Osteoblast (primary cell): ENCODE results near the gene CAB39L. TPM values are rescaled to one million over a fixed set of nuclear protein-coding genes. Genes with fewer than 3 reads are reported as not detected.

ENCODE experiments used
- DNase-seq: peaks from one replicate; pipeline ENCODE4 v3.0.0; 2011; ENCODE audit warnings: low spot score, mixed read lengths; ENCODE audit not compliant: insufficient read length; ENCODE audit errors: missing footprints
- H2AFZ ChIP-seq: 2 replicates; pipeline ENCODE4 v1.6.0; 2011; ENCODE audit warnings: mild to moderate bottlenecking, low read length
- H3K27ac ChIP-seq: 2 replicates; pipeline ENCODE4 v1.5.1; 2011; ENCODE audit warnings: mild to moderate bottlenecking, low read depth, low read length, moderate library complexity
- H3K27me3 ChIP-seq: 2 replicates; pipeline ENCODE4 v1.6.0; 2012; ENCODE audit warnings: mild to moderate bottlenecking, control low read depth, inconsistent platforms, low read length, moderate library complexity; ENCODE audit not compliant: insufficient read depth
- H3K36me3 ChIP-seq: 2 replicates; pipeline ENCODE4 v1.5.1; 2011; ENCODE audit warnings: mild to moderate bottlenecking, low read length, control low read depth, moderate library complexity; ENCODE audit not compliant: insufficient read depth
- H3K4me1 ChIP-seq: 2 replicates; pipeline ENCODE4 v1.5.1; 2011; ENCODE audit warnings: mild to moderate bottlenecking, low read length, control low read depth, moderate library complexity; ENCODE audit not compliant: insufficient read depth
- H3K4me2 ChIP-seq: 2 replicates; pipeline ENCODE4 v1.6.0; 2011; ENCODE audit warnings: mild to moderate bottlenecking, low read length; ENCODE audit not compliant: insufficient read depth
- H3K4me3 ChIP-seq: fragments of 200-600 bp; sonication (generic); 3 replicates; pipeline ENCODE4 v1.5.1; 2012; ENCODE audit warnings: mild to moderate bottlenecking, low read length, inconsistent platforms; ENCODE audit not compliant: insufficient read depth
- H3K79me2 ChIP-seq: 2 replicates; pipeline ENCODE4 v1.6.0; 2012; ENCODE audit warnings: mild to moderate bottlenecking, low read length, control low read depth, inconsistent platforms; ENCODE audit not compliant: insufficient read depth
- H3K9me3 ChIP-seq: 2 replicates; pipeline ENCODE4 v1.5.1; 2011; ENCODE audit warnings: low read depth, low read length, control low read depth
- H4K20me1 ChIP-seq: 2 replicates; pipeline ENCODE4 v1.6.0; 2012; ENCODE audit warnings: mild to moderate bottlenecking, low read length, control low read depth; ENCODE audit not compliant: insufficient read depth
- CTCF ChIP-seq: IDR thresholded peaks from 2 replicates; pipeline ENCODE4 v1.5.1; 2011; ENCODE audit warnings: mild to moderate bottlenecking, low read depth, low read length, moderate library complexity; ENCODE audit errors: extremely low read depth
- total RNA-seq: library from RNA; depleted of rRNA; stranded (reverse); fragments of >200 nt; gene quantifications from 2 replicates; pipeline ENCODE4 v1.2.3, GENCODE V29; 2012

The CAB39L gene
- total RNA-seq, 1 donor = 12.3 TPM

GRCh38 chr13:49304763-49305700 is 138.8 kb downstream of the CAB39L start:
- Histone ChIP-seq H3K4me3 (no peak overlapping the region), H3K36me3 (no peaks in the 10 kb centered on the region), H2AFZ (no peak overlapping the region), H3K79me2 (no peaks in the 10 kb centered on the region), H3K9me3 (no peaks in the 10 kb centered on the region), H3K4me2 (no peak overlapping the region), H3K27me3 (no peaks in the 10 kb centered on the region), H4K20me1 (no peaks in the 10 kb centered on the region), H3K4me1 (peaks cover 21% of the 10 kb centered on the region), H3K27ac (no peak overlapping the region)
- TF ChIP-seq CTCF = no peak
- DNase-seq = no peak

GRCh38 chr13:49304356-49304755 is 139.5 kb downstream of the CAB39L start:
- Histone ChIP-seq H3K27me3 (no peaks in the 10 kb centered on the region), H3K27ac (no peak overlapping the region), H3K4me3 (no peak overlapping the region), H2AFZ (no peak overlapping the region), H4K20me1 (no peaks in the 10 kb centered on the region), H3K4me2 (no peak overlapping the region), H3K79me2 (no peaks in the 10 kb centered on the region), H3K9me3 (no peaks in the 10 kb centered on the region), H3K4me1 (peaks cover 21% of the 10 kb centered on the region), H3K36me3 (no peaks in the 10 kb centered on the region)
- DNase-seq = no peak
- TF ChIP-seq CTCF = no peak

GRCh38 chr13:49303533-49304252 is 140.2 kb downstream of the CAB39L start:
- Histone ChIP-seq H3K4me1 (peaks cover 15% of the 10 kb centered on the region), H2AFZ (no peak overlapping the region), H3K27ac (no peak overlapping the region), H3K27me3 (no peaks in the 10 kb centered on the region), H4K20me1 (no peaks in the 10 kb centered on the region), H3K79me2 (no peaks in the 10 kb centered on the region), H3K9me3 (no peaks in the 10 kb centered on the region), H3K36me3 (no peaks in the 10 kb centered on the region), H3K4me3 (no peak overlapping the region), H3K4me2 (no peak overlapping the region)
- no peak for TF ChIP-seq CTCF
- DNase-seq = peak; percentile 57

- no peak for DNase-seq
- H4K20me1 ChIP-seq = no peaks in the 10 kb centered on the region
- H3K9me3 ChIP-seq = no peaks in the 10 kb centered on the region
- peaks cover 6% of the 10 kb centered on the region for H3K4me1 ChIP-seq
- H3K27ac ChIP-seq = no peak overlapping the region
- H2AFZ ChIP-seq = no peak overlapping the region
- no peaks in the 10 kb centered on the region for H3K27me3 ChIP-seq
- no peaks in the 10 kb centered on the region for H3K36me3 ChIP-seq
- H3K4me3 ChIP-seq = no peak overlapping the region
- H3K79me2 ChIP-seq = no peaks in the 10 kb centered on the region
- TF ChIP-seq CTCF = no peak
- no peak overlapping the region for H3K4me2 ChIP-seq
These were observed 141.0 kb downstream of the CAB39L start for GRCh38 chr13:49302817-49303216.
